Stimulated activated CD8-positive, alpha-beta memory T cell treated with anti-CD3 and anti-CD28 coated beads, Interleukin-2, amount 100 ng/mL, for 48 hours (primary cell): ENCODE data around the gene SEC14L6.
"Not testable (repeated sequence)": the region's sequence is repeated elsewhere in the genome, so short reads cannot be mapped to it uniquely, and the experiment has no call there.

Source experiments
- DNase-seq, 2 donors: peaks; one replicate each; pipeline ENCODE4 v3.0.0-alpha.2; 2020; ENCODE audit warnings: low read depth in 2 of 2

SEC14L6 gene

DNA sequence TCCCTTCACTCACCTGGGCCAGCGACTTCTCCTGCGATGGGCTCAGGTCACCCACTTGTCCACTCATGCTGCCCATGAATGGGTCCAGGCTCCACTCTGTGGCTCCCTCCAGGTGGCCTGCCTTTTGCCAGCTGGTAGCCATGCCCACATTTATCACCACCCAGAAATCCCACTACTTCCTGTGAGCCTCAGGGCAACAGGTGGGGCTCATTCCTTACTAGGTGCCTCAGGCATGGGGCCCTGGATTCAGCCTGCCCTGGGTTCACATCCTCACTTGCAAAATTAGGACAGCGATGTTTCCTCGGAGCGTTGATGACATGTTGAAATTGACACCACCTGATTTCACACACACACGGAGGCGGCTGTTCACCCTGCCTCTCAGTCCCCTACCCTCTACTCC is at the start of gene SEC14L6:
SEC14L6 (minus strand) TSS at position 126 of the 400 bp plus-strand sequence; CDS start at position 67, 59 bp downstream.
- no peak for DNase-seq

GRCh38 chr22:30596199-30596598 is 49.7 kb upstream of the SEC14L6 start:
- DNase-seq, result no peak

DNA sequence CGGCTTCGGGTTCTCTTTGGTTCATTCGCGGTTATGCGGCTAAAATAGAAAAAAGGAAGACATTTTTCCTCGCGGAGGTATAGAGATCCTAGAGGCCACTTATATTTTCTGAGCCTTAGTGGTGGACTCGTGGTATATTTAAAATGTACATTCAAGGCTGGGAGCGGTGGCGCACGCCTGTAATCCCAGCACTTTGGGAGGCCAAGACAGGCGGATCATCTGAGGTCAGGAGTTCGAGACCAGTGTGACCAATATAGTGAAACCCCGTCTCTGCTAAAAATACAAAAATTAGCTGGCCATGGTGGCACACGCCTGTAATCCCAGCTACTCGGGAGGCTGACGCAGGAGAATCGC is 45.8 kb upstream of the SEC14L6 start:
- not testable (repeated sequence) for DNase-seq

- peak; percentile 81 to 88 for DNase-seq
Measured at GRCh38 chr22:30591588-30592359, 45.2 kb upstream of the SEC14L6 start, which contains the start of gene PES1. PES1 (minus strand) TSS chr22:30591910; CDS start chr22:30591833, 77 bp downstream.

GRCh38 chr22:30591191-30591587 is 44.6 kb upstream of the SEC14L6 start:
- DNase-seq, result no peak

DNA sequence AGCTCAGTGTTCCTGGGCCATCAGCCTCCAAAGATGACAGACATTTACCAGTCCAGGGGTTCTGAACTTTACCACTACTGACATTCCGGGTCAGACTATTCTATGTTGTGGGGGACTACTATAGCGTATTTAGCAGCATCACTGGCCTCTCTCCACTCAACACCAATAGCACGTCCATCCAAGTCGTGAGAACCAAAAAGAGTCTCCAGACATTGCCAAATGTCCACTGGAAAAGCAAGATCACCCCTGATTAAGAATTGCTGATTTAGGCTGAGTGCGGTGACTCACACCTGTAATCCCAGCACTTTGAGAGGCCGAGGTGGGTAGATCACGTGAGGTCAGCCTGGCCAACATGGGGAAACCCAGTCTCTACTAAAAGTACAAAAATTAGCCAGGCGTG is 39.9 kb upstream of the SEC14L6 start:
- no peak for DNase-seq

- DNase-seq, result no peak
Measured at GRCh38 chr22:30584441-30584840, 37.9 kb upstream of the SEC14L6 start.

GRCh38 chr22:30582788-30583545 is 36.4 kb upstream of the SEC14L6 start:
- DNase-seq, result no peak

GRCh38 chr22:30582051-30582450 is 35.5 kb upstream of the SEC14L6 start:
- no peak for DNase-seq

DNA sequence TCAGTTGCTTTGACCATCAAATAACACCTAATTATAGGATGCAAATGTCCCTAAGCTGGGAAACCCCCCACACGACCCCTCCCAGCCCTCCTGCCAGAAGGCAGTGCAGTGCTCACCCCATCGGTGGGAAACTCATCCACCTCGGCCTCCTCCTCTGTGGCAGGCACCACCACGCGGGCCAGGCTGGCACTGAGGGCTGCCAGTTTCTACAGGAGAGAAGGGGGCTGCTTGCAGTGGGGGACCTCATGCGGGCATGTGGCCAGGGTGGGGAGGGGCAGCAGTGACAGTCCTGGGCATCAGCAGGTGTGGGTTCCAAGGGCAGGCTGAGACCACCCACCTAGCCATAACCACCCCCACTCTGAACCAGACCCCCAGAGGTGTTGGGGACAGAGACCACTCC is 34.4 kb upstream of the SEC14L6 start:
- no peak for DNase-seq

DNA sequence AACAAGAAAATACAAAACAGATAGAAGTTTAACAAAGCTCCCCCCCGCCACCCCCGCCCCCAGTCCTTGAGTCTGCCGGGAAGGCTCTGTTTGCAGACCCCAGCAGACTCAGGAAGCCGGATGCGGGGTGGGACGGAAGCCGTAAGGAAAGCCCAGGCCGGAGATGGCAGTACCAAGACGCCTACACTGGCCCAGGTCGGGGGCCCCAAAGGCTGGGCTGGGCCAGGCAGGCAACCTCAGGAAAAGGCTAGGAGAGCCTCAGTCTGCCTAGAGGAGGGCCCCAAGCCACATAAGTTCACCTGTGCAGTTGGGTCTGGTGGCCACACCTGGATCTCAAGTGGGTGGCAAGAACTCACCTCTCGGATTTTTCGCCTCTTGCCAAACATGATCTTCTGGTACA is 31.9 kb upstream of the SEC14L6 start:
- DNase-seq, result no peak

DNA sequence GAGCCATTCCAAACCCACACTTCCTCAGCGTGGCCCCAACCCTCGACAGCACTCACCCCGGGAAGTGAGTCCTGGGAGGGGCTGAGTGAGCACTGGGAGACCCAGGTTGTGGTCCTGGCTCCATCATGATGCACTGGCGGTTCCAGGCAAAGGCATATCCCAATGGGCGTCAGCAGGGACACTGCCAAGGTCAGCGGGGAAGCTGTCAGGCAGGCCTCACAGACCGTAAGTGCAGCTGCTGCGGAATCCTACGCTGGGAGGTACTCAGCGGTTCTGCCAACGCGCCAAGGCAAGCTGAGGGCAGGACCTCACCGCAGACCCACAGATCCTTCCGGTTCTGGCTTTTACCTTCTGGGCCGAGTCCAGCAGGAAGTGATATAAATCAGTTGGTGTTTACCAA is 29.3 kb upstream of the SEC14L6 start:
- no peak for DNase-seq

GRCh38 chr22:30574997-30575671 is 28.6 kb upstream of the SEC14L6 start:
- DNase-seq, result no peak

- DNase-seq, result no peak
Measured at GRCh38 chr22:30574095-30574981, 27.8 kb upstream of the SEC14L6 start, which contains the start of gene GAL3ST1. GAL3ST1 (minus strand) TSS chr22:30574665; CDS start chr22:30557392, 17,273 bp downstream.

DNA sequence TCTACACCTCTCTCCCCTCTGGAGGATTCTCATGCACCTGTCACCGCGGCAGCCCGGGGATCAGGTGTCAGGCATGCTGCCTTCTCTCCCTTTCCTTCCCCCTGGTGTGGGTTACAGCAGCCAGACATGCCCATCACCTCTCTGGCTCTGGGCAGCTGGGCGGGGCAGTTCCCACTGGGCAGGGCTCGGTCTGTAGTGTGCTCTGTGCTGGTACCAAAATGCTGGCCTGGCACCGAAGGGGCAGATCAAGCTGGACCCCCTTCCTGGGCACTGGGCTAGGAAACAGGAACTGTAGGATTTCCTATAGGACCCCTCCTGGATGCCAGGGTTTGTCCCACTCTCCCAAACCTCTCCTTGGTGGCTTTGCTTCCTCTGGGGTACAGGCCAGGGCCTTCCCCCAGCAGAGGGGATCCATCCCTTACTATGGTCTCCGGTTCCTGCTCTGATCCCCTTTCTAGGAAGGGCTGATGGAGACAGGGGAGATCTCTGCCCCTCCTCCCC is 27.1 kb upstream of the SEC14L6 start:
- no peak for DNase-seq

GRCh38 chr22:30572840-30573593 is 26.5 kb upstream of the SEC14L6 start:
- no peak for DNase-seq

- DNase-seq, result no peak
Measured at GRCh38 chr22:30572210-30572609, 25.7 kb upstream of the SEC14L6 start.

DNA sequence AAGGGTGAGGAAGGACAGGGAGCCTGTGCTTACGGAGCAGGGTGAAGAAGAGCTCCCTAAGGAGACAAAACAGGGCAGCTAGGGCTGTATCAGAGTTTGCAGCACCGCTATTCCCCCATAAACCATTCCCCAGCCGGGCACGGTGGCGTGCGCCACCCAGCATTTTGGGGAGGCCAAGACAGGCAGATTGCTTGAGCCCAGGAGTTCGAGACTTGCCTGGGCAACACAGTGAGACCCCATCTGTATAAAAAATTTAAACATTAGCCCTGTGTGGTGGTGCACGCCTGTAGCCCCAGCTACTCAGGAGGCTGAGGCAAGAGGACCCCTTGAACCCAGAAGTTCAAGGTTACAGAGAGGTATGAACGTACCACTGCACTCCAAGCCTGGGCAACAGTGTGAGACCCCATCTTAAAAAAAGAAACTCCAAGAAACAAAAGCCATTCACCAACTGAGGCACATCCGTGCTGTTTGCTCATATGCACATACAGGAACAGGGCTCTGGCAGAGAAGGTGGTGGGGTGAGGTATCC is 23.2 kb upstream of the SEC14L6 start:
- DNase-seq, result no peak

GRCh38 chr22:30568137-30568805 is 21.7 kb upstream of the SEC14L6 start:
- no peak for DNase-seq

- not testable (repeated sequence) for DNase-seq
Measured at GRCh38 chr22:30567277-30567676, 20.7 kb upstream of the SEC14L6 start.
